ENCODE data around the gene FRMD5. TPM values are rescaled to one million over a fixed set of nuclear protein-coding genes. Genes with fewer than 3 reads are reported as not detected.

The FRMD5 gene
- total and polyA plus RNA-seq, 7 donors, result under 0.01 to 0.01 TPM; not detected in 5

DNA sequence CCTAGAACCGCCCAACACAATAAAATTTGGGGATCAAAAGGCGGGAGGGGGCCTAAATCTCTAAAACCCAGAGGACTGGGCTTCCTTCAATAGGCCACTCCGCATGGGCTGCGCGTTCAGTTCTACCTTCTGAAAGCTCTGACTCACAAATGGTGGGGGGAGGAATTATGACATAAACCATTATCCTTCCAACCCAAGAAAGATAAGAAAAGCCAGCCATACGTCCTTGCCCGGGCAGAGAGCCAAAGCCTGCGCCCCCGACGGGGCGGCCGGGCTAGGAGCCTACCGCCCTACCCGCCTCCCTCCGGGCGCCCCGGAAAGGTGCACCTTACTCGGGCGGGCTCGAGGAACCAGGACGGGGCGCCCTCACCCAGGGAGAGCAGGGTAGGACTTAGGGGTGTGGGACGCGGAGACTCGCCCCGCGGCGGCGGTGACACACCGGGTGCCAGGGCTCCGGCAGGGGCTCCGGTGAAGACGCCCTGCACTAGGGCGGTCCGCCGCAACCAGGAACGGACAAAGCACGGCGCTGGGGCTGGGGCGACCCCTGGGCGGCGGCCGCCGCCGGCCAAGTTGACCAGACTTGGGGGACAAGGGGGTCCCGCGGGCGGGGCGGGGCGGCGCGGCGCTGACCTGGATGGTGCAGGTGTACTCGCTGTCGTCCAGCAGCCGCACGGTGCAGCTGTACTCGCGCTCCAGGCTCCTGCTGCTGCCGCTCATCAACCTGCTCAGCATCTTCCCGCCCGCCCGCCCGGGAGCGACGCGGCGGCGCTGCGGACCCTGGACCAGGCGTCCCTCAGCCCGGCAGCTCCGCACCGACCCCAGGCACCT, 534 bp downstream of the FRMD5 start:
- intact Hi-C loops (cut with DNase I), result no loop called here
- Histone ChIP-seq H3K4me1 (peaks cover 5% of the 10 kb centered on the region), H3K4me3 (peak overlapping the region; percentile 68), H3K27ac (no peak overlapping the region), H3K36me3 (ENCODE audit: insufficient read depth in 1 of 2, low read depth in 1 of 2) (no peaks in the 10 kb centered on the region), H3K27me3 (ENCODE audit: insufficient read depth in 3 of 3, low read length in 2 of 3) (peaks cover 5 to 72% (median 11%) of the 10 kb centered on the region in 3 donors), H3K9me3 (no peaks in the 10 kb centered on the region)
- DNase-seq, result peak in 1 of 2 donors; percentile 16
- peak; percentile 11 to 47 (median 38) for ATAC-seq
- TF ChIP-seq CTCF (IDR thresholded peaks at IDR 0.05), result no peak
- WGBS, 3 donors, result 1 to 3% (median 2%) methylated on average over 28 to 74 of the region's 74 CpGs

- no peak for DNase-seq
- H3K4me1 ChIP-seq, result peaks cover 5% of the 10 kb centered on the region
- no peaks in the 10 kb centered on the region for H3K36me3 ChIP-seq (ENCODE audit: insufficient read depth in 1 of 2, low read depth in 1 of 2)
- H3K27ac ChIP-seq, result no peak overlapping the region
- peaks cover 0 to 72% (median 11%) of the 10 kb centered on the region in 3 donors for H3K27me3 ChIP-seq (ENCODE audit: insufficient read depth in 3 of 3, low read length in 2 of 3)
- ATAC-seq, result no peak
- TF ChIP-seq CTCF (IDR thresholded peaks at IDR 0.05), result no peak
- 5 to 6% (median 6%) methylated on average over 20 of the region's 20 CpGs for WGBS, 3 donors
- H3K4me3 ChIP-seq, result peak overlapping the region; percentile 68
- H3K9me3 ChIP-seq, result no peaks in the 10 kb centered on the region
- intact Hi-C loops (cut with DNase I), result no loop called here
Observed at GRCh38 chr15:44193651-44194322, 1.3 kb downstream of the FRMD5 start.

DNA sequence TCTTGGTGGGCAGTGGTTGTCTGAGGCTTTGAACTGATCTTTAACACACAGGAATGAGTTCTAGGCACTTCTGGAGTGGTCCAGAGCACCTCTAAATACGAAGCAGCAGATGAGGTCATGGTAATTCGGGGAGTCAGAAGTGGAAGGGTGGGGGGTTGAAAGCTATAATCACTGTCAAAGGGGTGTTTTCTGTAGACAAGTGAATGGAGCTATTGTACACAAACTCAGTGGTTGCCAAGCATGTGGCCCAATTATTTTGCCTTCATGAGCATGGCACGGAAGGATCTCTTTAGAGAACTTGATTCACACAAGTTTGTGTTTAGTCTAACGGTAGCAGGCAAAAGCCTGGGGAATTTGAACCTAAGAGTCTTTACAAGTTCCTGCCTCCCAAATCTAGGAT, 6.3 kb downstream of the FRMD5 start:
- H3K27me3 ChIP-seq (ENCODE audit: insufficient read depth in 3 of 3, low read length in 2 of 3), result peaks cover 0 to 37% (median 2%) of the 10 kb centered on the region in 3 donors
- ATAC-seq (no peak), DNase-seq (no peak)
- H3K36me3 ChIP-seq (ENCODE audit: insufficient read depth in 1 of 2, low read depth in 1 of 2), result no peaks in the 10 kb centered on the region
- H3K4me1 ChIP-seq, result no peaks in the 10 kb centered on the region
- no peak for TF ChIP-seq CTCF (IDR thresholded peaks at IDR 0.05)
- no peaks in the 10 kb centered on the region for H3K9me3 ChIP-seq
- intact Hi-C loops (cut with DNase I), result no loop called here
- H3K4me3 ChIP-seq, result no peak overlapping the region
- no peak overlapping the region for H3K27ac ChIP-seq
- WGBS, 3 donors, result 47 to 63% (median 58%) methylated on average over 4 of the region's 4 CpGs

- Histone ChIP-seq H3K4me3 (no peak overlapping the region), H3K9me3 (no peaks in the 10 kb centered on the region), H3K27ac (no peak overlapping the region), H3K27me3 (ENCODE audit: insufficient read depth in 3 of 3, low read length in 2 of 3) (peaks cover 0 to 16% (median 0%) of the 10 kb centered on the region in 3 donors), H3K36me3 (ENCODE audit: insufficient read depth in 1 of 2, low read depth in 1 of 2) (no peaks in the 10 kb centered on the region), H3K4me1 (no peaks in the 10 kb centered on the region)
- DNase-seq, result no peak
- 72 to 74% (median 73%) methylated on average over 6 of the region's 6 CpGs for WGBS, 3 donors
- no peak for TF ChIP-seq CTCF (IDR thresholded peaks at IDR 0.05)
- ATAC-seq, result no peak
- intact Hi-C loops (cut with DNase I), result no loop called here
Observed at GRCh38 chr15:44186705-44187104, 8.4 kb downstream of the FRMD5 start.

Measured in psoas muscle (tissue), 8 donors.